Activated CD8-positive, alpha-beta memory T cell treated with anti-CD3 and anti-CD28 coated beads for 4 hours (primary cell): ENCODE measurements around the gene SLC4A2.

ENCODE experiments used
- DNase-seq, 2 donors: peaks; one replicate each; pipeline ENCODE4 v3.0.0-alpha.2; 2020; ENCODE audit warnings: low read depth in 2 of 2

SLC4A2 gene

DNA sequence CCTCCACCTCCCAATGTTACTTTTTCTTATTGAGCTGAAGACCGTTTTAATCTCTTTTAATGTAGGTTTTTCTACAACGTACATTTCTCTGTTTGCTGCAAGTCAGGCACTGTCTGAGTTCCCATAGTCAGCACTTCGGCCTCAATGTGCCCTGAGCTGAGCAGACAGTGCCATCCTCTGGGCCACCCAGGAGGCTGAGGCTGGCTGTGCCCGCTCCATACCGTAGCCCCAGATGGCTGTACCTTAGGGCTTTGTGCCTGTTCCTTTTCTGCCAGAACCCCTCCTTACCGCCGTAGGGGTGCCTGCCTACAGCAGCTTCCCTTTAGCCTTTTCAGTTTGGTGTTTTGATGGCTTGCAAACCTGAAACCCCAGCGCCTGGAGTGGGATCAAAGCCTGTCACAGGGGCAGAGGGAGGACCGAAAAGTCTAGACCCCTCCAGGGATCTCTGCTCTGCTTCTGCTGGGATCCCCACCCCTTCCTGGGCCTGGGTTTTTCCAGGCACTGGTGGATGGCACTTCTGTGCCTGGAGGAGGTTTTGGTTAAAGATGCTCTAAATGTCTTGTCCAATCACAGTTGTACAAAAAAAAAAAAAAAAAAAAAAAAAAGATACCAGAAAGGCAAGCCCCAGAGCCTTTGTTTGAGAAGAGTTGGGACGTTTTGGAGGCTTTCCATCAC, 35.9 kb downstream of the SLC4A2 start:
- DNase-seq: no peak

DNA sequence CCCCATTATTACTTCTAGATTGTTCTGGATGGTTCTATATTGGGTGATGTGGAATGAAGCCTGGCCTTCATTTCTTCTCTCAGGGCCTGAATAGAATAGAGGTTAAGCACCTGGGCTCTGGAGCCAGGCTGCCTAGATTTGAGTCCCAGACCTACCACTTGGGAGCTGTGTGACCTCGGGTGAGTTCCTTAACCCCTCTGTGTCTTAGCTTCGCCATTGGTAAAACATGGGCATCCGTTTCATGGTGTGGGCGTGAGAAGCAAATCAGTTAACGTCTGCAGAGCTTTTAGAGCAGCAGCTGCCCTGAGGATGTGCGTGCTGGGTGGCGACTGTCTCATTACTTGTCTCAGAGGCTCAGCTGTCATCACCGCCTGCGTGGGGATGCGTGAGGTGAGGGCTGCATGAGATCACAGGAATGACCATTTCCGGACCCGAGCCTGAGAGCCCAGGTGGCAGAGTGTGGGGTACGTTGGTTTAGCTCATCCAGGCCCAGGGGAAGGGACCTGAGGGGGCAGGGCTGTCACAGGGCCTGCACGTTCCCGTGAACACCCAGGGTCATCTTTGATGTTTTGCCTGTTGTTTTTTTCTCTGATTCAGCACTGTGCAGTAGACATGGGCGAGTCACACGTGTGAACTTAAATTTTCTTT, 36.6 kb downstream of the SLC4A2 start:
- DNase-seq: no peak

DNA sequence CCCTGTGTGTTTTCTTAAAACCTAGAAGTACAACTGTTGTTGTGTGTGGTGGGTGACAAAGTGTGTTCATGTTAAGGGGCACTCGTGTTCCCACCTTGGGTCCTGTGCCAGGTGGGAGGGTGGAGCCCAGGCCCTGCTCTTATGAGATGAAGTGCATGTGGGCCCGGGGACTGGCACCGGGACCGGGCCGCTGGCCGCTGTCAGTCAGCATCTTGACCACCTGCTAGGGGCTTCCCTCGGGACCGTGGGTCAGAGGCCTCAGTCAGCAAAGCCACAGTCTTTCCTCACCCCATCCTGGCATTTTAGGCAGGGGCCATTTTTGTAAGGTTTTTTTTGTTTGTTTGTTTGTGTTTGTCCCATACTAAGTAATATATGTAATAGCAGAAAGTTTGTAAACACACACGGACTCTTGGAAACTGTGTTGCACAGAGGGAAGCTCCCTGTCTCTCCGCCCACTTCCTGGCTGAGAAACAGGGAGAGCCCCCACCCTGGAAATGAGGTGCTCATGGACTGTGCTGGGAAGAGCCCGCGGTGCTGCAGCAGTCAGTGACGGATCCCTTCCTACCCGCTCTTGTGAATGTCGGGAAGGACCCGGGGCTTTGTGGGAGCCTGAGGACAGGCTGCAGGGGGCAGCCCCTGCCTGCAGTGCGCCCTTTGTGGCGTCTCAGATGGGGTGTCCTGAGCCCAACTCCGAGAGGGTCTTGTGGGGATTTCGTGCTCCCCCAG, 40.3 kb downstream of the SLC4A2 start:
- no peak for DNase-seq

DNA sequence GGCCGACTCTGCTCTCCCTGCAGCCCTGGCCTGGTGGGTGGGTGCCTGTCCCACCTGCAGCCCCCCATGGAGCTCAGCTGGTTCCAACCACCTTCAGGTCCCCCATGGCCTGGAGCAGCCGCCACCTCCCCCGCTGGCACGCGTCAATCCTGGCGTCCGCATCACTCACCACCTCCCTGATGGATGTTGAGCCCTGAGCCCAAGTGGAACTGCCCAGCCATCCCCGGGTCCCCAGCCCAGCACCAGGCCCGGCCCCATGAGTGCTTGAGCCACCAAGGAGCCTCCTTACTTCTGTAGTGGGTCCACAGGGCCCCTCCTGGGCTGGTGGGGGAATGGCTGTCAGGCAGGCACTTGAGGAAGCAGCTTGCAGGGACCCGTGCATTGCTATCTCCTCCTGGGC, 41.5 kb downstream of the SLC4A2 start:
- DNase-seq: no peak

DNA sequence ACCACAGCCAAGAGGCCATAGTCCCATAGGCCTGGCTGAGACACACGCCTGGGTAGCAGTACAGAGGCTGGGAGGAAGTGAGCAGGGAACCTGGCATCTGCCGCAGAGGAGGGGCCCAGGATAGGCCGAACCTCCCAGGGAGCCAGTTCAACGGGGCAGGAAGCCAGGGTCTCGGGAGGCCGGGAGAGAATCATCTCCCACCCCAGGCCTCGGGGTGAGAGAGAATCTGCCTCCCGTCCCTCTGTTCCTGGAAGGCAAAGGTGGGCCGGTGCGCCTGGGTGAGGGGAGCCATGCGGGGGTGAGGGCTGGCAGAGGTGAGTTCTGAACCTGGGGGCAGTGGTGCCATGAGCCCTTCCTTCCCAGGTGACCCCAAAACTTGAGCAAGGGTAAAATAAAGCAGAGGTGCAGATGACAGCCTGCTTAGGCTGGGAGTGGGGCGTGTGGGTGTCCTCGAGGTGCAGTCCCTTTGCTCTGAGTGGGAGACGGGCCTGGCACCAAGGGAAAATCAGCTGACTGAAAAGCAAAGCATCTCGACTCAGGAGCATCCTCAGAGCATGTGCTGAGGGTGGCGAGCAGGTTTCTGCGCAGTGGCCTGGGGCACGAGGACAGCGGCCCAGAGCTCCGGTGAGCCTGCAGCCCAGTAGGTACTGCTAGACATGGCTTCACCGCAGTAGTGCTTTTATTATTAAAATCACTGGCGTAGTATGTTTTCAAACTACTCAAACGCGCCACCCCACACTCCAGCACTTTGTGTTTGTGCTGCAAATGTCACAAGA, 42.4 kb downstream of the SLC4A2 start:
- no peak for DNase-seq

DNA sequence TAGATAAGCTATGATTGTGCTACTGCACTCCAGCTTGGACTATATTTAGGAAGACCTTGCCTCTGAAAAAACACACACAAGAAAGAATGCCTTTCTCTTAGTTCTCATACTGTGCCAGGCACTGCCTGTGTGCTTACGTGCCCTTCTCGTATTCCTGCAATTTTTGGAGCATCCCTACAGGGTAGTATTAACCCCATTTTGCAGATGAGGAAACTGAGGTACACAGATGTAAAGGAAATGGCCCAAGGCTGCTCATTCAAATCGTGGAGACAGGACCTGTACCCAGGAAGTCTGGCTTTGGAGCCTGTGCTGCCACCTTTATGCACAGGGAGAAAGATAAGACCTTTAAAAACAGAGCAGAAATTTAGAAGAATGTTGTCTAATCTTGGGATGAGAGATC, 43.6 kb downstream of the SLC4A2 start:
- DNase-seq: no peak

DNA sequence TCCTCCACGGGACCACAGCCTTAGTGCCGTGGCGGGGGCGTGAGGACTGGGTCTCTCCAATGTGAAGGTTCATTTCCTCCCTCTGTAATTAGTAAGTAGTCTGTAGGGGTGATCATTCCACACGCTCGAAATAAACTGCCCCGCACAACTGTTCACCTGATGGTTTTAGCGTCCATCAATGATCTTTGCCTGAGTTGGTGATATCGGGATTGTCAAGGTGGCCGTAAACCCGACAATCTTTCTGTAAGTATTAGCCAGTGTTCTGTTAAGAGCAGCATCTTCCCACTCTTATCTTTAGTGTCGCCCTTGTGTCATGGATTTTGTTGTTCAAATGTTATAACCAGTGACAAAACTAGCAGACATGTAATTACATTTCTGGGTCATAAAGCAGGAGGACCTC, 44.6 kb downstream of the SLC4A2 start:
- DNase-seq: no peak

DNA sequence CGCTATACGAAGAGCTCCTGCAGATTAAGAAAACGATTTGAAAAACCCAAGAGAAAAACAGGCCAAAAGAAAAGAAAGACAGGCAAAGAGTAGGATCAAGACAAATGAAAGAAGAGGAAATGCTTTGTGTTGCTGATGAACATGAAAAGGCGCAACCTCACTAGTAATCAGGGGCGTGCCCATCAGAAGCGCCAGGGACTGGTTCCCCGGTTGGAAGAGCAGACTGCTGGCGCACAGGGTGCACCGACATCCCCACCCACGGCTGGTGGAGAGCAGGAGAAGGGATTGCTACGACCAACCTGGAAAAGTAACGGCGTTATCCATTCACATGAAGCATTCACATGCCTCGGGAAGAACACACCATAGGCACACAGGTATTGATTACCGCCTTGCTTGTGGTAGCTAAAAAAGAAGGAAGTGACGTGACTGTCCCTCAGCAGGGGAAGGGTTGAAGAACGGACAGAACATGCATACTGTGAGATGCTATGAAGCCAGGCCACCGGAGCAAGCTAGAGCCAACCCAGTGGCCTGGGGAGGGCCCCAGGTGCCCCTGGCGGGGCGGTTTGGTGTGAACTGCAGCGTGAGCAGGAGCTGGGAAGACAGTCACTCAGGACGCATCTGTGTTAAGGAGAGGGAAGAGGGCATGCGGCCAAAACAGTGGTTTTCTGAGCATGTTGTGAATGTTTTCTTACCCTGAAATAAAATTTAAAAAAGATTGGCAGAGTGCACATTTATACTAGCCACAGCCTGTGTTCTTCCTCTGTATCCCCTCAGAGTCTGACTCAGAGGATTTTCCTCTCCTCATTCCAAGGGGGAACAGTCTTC, 45.2 kb downstream of the SLC4A2 start:
- DNase-seq: no peak

DNA sequence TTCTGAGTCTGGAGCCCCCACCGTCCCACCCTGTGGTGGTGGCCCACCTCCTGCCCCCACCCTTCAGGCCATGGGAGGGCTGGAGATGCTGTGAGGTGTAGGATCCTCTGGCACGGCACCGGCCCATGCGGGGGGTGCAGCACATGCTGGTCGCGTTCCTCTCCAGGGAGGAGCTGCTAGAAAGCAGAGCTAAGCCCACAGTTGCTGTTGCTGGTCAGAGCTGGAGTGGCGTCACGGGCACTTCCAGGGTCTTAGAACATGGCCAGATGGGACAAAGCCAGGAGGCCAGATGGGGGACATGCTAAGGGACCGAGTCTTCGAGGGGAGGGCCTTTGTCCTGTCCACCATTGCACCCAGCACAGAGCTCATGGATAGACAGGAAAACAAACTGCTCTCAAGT, 48.5 kb downstream of the SLC4A2 start:
- no peak for DNase-seq

DNA sequence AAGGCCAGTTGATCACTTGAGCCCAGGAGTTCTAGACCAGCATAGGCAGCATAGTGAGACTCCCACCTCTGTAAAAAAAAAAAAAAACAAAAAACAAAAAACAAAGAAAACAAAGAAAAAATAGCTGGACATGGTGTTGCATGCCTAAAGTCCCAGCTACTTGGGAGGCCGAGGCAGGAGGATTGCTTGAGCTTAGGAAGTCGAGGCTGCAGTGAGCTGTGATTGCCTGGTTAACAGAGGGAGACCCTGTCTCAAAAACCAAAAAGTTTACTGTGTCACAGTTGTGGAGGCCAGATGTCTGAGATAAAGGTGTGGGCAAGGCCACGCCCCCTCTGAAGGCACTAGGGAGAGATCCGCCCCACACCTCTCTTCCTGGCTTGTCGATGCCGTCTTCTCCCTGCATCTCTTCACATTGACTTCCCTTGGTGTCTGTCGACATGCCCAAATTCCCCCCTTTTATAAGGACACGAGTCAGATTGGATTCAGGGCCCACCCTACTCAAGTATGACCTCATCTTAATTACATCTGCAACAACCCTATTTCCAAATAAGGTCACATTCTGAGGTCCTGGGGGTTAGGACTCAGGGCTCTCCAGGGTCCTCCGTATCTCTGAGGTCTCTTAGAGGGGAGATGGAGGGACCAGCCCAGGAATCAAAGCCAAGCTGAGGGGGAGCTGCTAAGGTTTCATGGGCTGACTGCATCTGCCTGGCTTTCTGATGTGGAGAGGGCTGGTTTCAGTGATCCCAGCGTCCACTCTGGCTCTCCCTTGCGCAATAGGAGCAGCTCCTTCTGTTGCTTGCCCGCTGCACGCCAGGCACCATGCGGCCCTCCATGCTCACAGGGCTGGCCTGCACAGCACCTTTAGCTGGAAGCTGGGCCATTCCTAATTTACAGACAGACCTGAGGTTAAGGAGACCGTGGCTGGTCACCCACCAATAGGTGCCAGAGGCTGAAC, 50.0 kb downstream of the SLC4A2 start:
- DNase-seq: no peak

DNA sequence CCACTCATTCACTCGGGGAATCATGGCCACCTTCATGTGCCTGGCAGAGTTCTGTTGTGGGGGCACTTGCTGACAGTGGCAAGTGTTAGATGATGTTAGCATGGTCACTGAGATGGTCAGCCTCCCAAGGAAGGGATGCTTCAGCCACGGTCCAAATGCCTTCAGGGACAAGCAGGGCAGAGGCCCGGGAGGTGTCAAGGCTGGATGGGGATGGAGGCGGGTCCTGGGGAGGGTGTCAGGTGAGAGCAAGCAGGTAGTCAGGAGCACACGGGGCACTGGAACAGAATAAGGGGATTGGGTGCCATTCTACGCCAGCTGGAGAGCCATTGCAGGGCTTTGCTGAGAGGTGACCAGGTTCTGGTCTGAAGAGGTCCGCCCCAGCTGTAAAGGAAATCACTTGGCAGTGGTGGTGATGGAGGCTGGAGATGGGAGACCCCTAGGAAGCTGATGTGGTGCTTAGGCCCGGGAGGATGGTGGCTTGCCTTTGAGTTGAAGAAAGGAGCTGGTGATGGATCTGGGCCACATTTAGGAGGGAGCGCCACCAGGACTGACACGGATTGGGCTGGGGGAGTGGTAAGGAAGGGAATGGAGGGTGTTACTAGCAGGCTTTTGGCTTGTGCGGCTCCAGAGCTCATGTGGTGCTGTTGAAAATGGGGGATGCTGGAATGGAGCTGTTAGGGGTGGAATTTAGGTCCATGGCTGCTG, 51.0 kb downstream of the SLC4A2 start:
- DNase-seq: no peak

DNA sequence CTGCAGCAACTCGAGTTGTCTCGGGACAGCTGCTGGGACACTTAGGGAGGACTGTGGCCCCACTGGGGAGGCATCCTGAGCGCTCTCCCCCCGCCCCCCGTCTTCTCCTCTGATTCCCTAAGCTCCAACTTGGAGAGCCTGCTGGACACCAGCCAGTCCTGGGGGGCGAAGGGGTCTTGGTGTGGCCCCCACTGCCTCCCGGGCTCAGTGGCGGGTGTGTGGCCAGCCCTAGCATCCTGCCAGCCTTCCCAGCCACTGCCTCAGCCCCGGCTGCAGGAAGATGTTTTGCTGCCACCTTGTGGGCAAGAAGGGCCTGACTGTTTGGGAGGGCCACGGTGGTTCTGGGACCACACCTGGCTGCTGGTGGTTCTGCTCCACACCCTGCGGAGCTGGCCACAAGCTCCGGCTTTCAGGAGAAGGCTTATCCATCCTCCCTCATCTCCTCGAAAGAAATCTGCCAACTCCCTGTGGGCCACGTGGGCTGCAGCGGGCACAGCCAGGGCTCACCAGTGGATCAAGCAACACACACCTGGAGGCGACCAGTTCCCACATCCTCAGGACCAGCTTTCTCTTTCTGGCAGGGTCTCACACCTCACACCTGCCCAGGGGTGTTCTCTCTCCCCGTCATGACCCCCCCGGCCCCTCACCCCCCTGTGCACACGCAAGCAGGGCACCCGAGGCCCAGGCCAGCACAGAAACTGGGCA, 51.7 kb downstream of the SLC4A2 start:
- peak; percentile 39 to 56 for DNase-seq

DNA sequence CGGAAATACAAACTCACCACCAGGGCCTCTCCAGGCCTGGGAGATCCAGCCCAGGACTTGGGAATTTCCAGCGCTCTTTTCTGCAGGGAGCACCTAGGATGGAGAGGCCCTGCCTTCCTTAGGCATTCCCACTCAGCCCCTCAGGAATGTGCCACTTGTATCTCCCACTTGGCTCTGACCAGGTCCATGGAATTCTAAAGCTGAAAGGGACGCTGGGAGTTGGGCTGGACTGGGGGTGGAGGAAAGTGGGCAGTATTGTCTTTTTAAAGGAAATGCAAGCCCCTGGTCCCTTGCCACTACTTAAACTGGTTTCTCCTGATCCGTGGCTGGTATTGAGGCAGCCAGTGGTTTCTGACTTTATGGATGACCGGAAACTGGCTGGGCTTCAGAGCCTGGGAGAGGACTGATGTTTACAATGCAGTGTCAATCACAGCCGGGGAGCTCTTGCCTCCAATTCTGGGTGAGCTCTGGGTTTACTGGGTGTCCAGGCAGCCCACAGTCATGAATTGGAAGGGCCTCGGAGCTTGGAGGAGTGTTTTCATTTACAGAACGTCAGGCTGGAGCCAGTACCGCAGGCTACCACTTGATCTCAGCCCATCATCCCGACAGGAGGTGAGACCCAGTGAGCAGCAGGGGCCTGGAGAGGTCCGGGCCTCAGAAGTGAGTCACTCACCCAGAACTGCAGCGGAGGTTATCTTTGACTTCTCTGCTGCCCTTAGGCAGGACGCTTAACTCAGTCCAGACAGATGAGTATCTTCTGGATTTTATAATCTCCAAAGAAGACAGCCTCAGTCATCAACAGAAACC, 54.2 kb downstream of the SLC4A2 start:
- no peak for DNase-seq

DNA sequence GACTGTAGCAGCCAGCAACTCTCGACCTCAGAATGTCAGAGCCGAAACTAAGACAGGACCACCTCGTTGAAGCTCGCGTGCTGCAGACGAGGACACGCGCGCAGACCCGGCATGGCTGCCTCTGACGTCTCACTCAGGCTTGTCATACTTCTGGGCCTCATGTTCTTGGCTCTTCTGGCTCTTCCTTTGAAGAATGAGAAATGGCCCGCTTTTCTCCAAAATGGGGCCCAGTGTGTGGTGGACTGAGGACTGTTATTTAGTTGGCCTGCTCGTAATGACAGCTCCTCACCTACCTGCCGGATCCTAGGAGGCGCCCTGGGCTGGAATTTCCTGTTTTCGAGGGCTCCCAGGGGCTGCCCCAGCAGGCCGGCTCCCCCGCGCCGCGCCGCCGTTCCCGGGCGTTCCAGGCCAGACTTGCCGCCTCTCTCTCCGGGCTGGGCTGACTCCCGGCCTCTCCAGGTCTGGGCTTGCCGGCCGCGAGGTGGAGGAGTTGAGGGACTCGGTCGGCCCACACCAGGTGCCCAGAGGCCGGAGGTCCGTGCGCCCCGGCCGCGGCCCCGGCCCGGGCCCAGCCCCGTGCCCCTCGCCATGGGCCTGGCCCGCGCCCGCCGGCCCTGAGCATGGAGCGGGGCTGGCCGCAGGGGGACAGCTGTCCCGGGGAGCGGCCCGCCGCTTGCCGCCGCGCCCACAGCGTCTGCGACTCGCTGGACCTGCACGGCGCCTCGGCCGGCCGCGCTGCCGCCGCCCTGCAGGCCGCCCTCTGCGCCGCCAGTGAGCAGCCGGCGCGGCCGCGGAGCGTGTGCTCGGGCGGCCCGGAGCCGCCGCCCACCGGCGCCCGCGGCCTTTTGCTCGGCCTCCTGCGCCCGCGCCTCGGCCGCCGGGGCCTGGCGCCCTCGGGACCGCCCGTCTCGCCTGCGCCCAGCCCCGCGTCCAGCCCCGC, 55.0 kb downstream of the SLC4A2 start:
- DNase-seq: no peak

DNA sequence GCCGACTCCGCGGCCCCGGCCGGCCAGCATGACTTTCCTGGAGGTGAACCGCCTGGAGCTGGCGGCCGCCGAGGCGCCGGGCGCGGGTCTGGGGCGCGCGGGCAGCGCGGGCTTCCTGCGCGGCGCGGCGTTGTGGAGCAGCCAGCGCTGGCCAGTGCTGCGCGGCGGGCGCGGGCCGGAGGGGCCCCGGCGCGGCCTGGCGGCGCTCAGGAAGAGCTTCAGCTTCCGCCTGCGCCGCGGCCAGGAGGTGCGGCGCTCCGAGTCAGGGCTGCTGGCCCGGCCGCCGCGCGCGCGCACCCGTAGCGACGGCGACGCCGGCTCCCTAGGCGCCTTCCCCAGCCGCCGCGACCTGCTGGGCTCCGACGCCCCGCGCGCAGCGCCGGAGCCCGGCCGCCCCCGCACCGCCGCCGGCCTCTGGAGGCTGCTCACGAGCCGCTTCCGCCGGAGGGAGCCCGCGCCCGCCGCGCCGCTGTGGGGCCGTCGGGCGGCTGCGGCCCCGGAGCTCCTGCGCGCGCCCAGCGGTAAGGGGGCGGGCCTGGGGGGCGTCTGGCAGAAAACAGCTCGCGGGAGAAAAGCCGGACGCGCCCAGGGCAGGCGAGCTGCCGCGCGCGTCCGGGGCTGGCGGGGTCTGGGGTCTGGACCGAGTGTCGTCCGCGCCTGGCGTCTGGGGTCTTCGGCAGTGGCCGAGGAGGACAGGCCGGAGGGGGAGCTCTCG, 55.9 kb downstream of the SLC4A2 start:
- DNase-seq: no peak

DNA sequence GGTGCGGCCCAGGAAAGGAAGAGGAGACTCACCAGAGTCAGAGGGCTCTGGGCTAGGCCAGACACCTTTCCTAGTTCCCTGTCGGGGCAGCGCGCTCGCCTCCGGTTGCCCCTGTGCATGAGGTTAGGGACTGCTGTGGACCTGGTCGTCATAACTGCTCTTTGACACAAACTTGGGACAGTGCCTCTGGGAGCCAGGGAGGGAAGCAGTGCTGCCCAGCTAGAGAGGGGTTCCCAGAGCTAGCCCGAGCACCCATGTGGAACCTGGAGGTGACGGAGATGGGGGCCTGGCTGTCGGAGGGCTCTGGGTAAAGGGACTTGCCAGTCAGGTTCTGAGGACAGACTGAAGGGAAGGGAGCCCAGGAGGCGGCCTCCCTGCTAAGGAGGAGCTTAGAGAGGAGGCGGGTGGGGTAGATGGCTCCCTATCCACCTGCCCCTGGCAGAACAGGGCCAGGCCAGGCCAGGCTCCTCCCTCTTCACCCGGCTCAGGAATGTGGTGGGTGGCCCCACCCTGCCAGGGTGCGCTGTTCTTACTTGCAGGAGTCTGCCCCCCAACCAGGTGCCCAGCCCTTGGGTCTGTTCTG, 56.5 kb downstream of the SLC4A2 start:
- DNase-seq: no peak
